Gastroesophageal sphincter (tissue), 4 donors: ENCODE measurements around the gene SETBP1. TPM values are rescaled to one million over a fixed set of nuclear protein-coding genes. Genes with fewer than 3 reads are reported as not detected.

ENCODE experiments used
- ATAC-seq: fragments of 150-250 bp; one replicate; pipeline ENCODE4 v1.9.1; 2016; ENCODE audit warnings: mild to moderate bottlenecking, moderate library complexity
- H3K27ac ChIP-seq, 4 donors: fragments of 200-600 bp; sonication (generic) in 3 of 4; 1 replicate in 3 of 4; 2 replicates in 1 of 4; pipeline ENCODE4 v1.5.1; 2016 to 2019
- H3K27me3 ChIP-seq: fragments of 200-600 bp; sonication (generic); one replicate; pipeline ENCODE4 v1.5.1; 2019
- H3K36me3 ChIP-seq, 2 donors: fragments of 200-600 bp; sonication (generic); one replicate each; pipeline ENCODE4 v1.5.1; 2019; ENCODE audit warnings: control low read depth in 1 of 2
- H3K4me1 ChIP-seq, 3 donors: fragments of 200-600 bp; sonication (generic); 1 replicate in 2 of 3; 2 replicates in 1 of 3; pipeline ENCODE4 v1.5.1; 2016 to 2019; ENCODE audit warnings: control low read depth in 2 of 3
- H3K4me3 ChIP-seq, 2 donors: fragments of 200-600 bp; sonication (generic); one replicate each; pipeline ENCODE4 v1.5.1; 2019; ENCODE audit warnings: mild to moderate bottlenecking in 1 of 2, moderate library complexity in 1 of 2
- H3K9me3 ChIP-seq, 3 donors: fragments of 200-600 bp; sonication (generic); one replicate each; pipeline ENCODE4 v1.5.1; 2017 to 2019; ENCODE audit warnings: control low read depth in 2 of 3
- CTCF ChIP-seq, 4 experiments: fragments of 200-600 bp in 2 of 4; fragments of 450-650 bp in 2 of 4; sonication (generic) in 1 of 4; IDR thresholded peaks; one replicate each; pipeline ENCODE4 v1.5.1; 2017 to 2019; ENCODE audit warnings: antibody characterized with exemption in 4 of 4, mild to moderate bottlenecking in 2 of 4, moderate library complexity in 2 of 4
- EP300 ChIP-seq: sonication (generic); formaldehyde crosslinking; IDR thresholded peaks from one replicate; pipeline ENCODE4 v1.6.1; 2017; ENCODE audit warnings: antibody characterized with exemption, mild to moderate bottlenecking
- POLR2A ChIP-seq, 2 donors: fragments of 450-650 bp; IDR thresholded peaks; one replicate each; pipeline ENCODE4 v1.6.1; 2017; ENCODE audit warnings: antibody characterized with exemption in 2 of 2, mild to moderate bottlenecking in 2 of 2, moderate library complexity in 1 of 2
- POLR2AphosphoS5 ChIP-seq: sonication (generic); formaldehyde crosslinking; IDR thresholded peaks from one replicate; pipeline ENCODE4 v1.6.1; 2017; ENCODE audit warnings: antibody characterized with exemption
- WGBS, 2 donors: methylation state at CpG; one replicate each; pipeline ENCODE4 v1.1.5; 2018; ENCODE audit warnings: low coverage in 1 of 2; 5-methylcytosine and 5-hydroxymethylcytosine counted together
- total RNA-seq, 4 donors: library from RNA; depleted of rRNA; stranded (reverse); fragments of >200 nt; gene quantifications; one replicate each; pipeline ENCODE4 v1.1.0, GENCODE V29; 2016

SETBP1 gene
- total RNA-seq, 4 donors from 2014 or later: 42.5 to 87.6 (median 67.8) TPM

GRCh38 chr18:44801781-44802180 lies 121.1 kb downstream of the SETBP1 start:
- no peak for ATAC-seq
- Histone ChIP-seq H3K27ac (peak overlapping the region; percentile 86 to 98 (median 89)), H3K9me3 (no peaks in the 10 kb centered on the region), H3K4me3 (no peak overlapping the region), H3K27me3 (no peaks in the 10 kb centered on the region), H3K4me1 (peaks cover 26 to 83% (median 29%) of the 10 kb centered on the region in 3 donors), H3K36me3 (peaks cover 0 to 4% of the 10 kb centered on the region in 2 donors)
- TF ChIP-seq EP300: no peak
- TF ChIP-seq CTCF (IDR thresholded peaks at IDR 0.05): no peak
- TF ChIP-seq POLR2AphosphoS5: no peak
- no peak for TF ChIP-seq POLR2A (IDR thresholded peaks at IDR 0.05)
- WGBS, 2 donors: 95% methylated on average over 2 of the region's 2 CpGs; no CpG with 5 or more reads in 1 of the 2 donors

- Histone ChIP-seq H3K4me1 (peaks cover 26 to 83% (median 29%) of the 10 kb centered on the region in 3 donors), H3K9me3 (no peaks in the 10 kb centered on the region), H3K27me3 (no peaks in the 10 kb centered on the region), H3K4me3 (no peak overlapping the region), H3K27ac (peak overlapping the region; percentile 86 to 98 (median 89)), H3K36me3 (peaks cover 0 to 4% of the 10 kb centered on the region in 2 donors)
- ATAC-seq: peak; percentile 27
- TF ChIP-seq POLR2AphosphoS5 (peak; percentile 64), EP300 (no peak), POLR2A (IDR thresholded peaks at IDR 0.05) (no peak)
- WGBS, 2 donors: 18 to 30% methylated on average over 1 to 3 of the region's 3 CpGs
Measured at GRCh38 chr18:44802508-44802907, 121.8 kb downstream of the SETBP1 start.

GRCh38 chr18:44803019-44803650 lies 122.4 kb downstream of the SETBP1 start:
- no peaks in the 10 kb centered on the region for H3K9me3 ChIP-seq
- peak overlapping the region; percentile 86 to 98 (median 89) for H3K27ac ChIP-seq
- 18 to 25% methylated on average over 5 to 7 of the region's 7 CpGs for WGBS, 2 donors
- H3K4me1 ChIP-seq: peaks cover 26 to 87% (median 29%) of the 10 kb centered on the region in 3 donors
- TF ChIP-seq CTCF (IDR thresholded peaks at IDR 0.05) (no peak), POLR2AphosphoS5 (peak; percentile 98), EP300 (peak; percentile 90), POLR2A (IDR thresholded peaks at IDR 0.05) (no peak)
- peak; percentile 97 for ATAC-seq
- H3K27me3 ChIP-seq: no peaks in the 10 kb centered on the region
- peak overlapping the region in 1 of 2 donors; percentile 7 for H3K4me3 ChIP-seq
- peaks cover 0 to 4% of the 10 kb centered on the region in 2 donors for H3K36me3 ChIP-seq

GRCh38 chr18:44804033-44804432 lies 123.3 kb downstream of the SETBP1 start:
- Histone ChIP-seq H3K9me3 (no peaks in the 10 kb centered on the region), H3K27ac (peak overlapping the region; percentile 86 to 98 (median 89)), H3K36me3 (peaks cover 0 to 4% of the 10 kb centered on the region in 2 donors), H3K4me3 (no peak overlapping the region), H3K4me1 (peaks cover 26 to 87% (median 29%) of the 10 kb centered on the region in 3 donors), H3K27me3 (no peaks in the 10 kb centered on the region)
- peak; percentile 63 for TF ChIP-seq POLR2AphosphoS5
- TF ChIP-seq POLR2A (IDR thresholded peaks at IDR 0.05): no peak
- ATAC-seq: no peak
- WGBS, 2 donors: 63 to 64% methylated on average over 2 of the region's 2 CpGs

- Histone ChIP-seq H3K36me3 (no peaks in the 10 kb centered on the region), H3K9me3 (no peaks in the 10 kb centered on the region), H3K27me3 (no peaks in the 10 kb centered on the region), H3K4me3 (no peak overlapping the region), H3K4me1 (peaks cover 26 to 75% (median 33%) of the 10 kb centered on the region in 3 donors), H3K27ac (peak overlapping the region; percentile 86 to 98 (median 89))
- no peak for TF ChIP-seq EP300
- TF ChIP-seq CTCF (IDR thresholded peaks at IDR 0.05): no peak
- TF ChIP-seq POLR2AphosphoS5: no peak
- TF ChIP-seq POLR2A (IDR thresholded peaks at IDR 0.05): no peak
- no peak for ATAC-seq
- 70% methylated on average over 3 of the region's 3 CpGs for WGBS, 2 donors
Measured at GRCh38 chr18:44805176-44805575, 124.5 kb downstream of the SETBP1 start.

- TF ChIP-seq POLR2A (IDR thresholded peaks at IDR 0.05) (no peak), EP300 (no peak), POLR2AphosphoS5 (no peak), CTCF (IDR thresholded peaks at IDR 0.05) (no peak)
- ATAC-seq: no peak
- H3K4me1 ChIP-seq: peaks cover 26 to 72% (median 33%) of the 10 kb centered on the region in 3 donors
- no peaks in the 10 kb centered on the region for H3K36me3 ChIP-seq
- no peaks in the 10 kb centered on the region for H3K9me3 ChIP-seq
- peak overlapping the region; percentile 86 to 98 (median 89) for H3K27ac ChIP-seq
- H3K27me3 ChIP-seq: no peaks in the 10 kb centered on the region
- no peak overlapping the region for H3K4me3 ChIP-seq
- 58 to 80% methylated on average over 1 of the region's 3 CpGs for WGBS, 2 donors
Measured at GRCh38 chr18:44805643-44806042, 125.0 kb downstream of the SETBP1 start.
